Anterior cingulate cortex (tissue), 58 donors: ENCODE measurements around the gene ISCA1.

Experiments
- DNase-seq, 58 donors: peaks; one replicate each; lab custom pipeline; 2025; lab: John Stamatoyannopoulos, UW

The ISCA1 gene

GRCh38 chr9:86241216-86241615 is 41.1 kb downstream of the ISCA1 start:
- no peak for DNase-seq

GRCh38 chr9:86238861-86239770 is 43.2 kb downstream of the ISCA1 start:
- no peak for DNase-seq

GRCh38 chr9:86230858-86231257 is 51.5 kb downstream of the ISCA1 start:
- DNase-seq = no peak

- DNase-seq = no peak
Measured at GRCh38 chr9:86222667-86223066, 59.7 kb downstream of the ISCA1 start.

- no peak for DNase-seq
Measured at GRCh38 chr9:86219606-86220005, 62.7 kb downstream of the ISCA1 start.

GRCh38 chr9:86217076-86217755 is 65.1 kb downstream of the ISCA1 start:
- no peak for DNase-seq
